Left colon (tissue), 2 donors: ENCODE results near the gene MARCHF10. TPM values are rescaled to one million over a fixed set of nuclear protein-coding genes. Genes with fewer than 3 reads are reported as not detected.

Experiments
- ATAC-seq: fragments of 200-7000 bp; cut with Tn5 transposase; one replicate; pipeline ENCODE4 v1.9.1; 2020; ENCODE audit warnings: mild to moderate bottlenecking, moderate library complexity
- DNase-seq, 2 donors: peaks; one replicate each; pipeline ENCODE4 v3.0.0-alpha.2; 2020
- intact Hi-C, 2 donors: fragments of 100-400 bp; cut with DNase I in 1 of 2; cut with micrococcal nuclease in 1 of 2; formaldehyde crosslinking; loops; one replicate each; pipeline versions ENCODE4 v1.11.2 to v1.14.0; 2022; cut with DNase I, micrococcal nuclease
- total RNA-seq, 2 donors: library from RNA; stranded (reverse); fragmentation: NEBNext Ultra II Directional; extraction: Animal tissue kit (Norgen Biotek cat#: 25700); gene quantifications; one replicate each; pipeline ENCODE4 v1.2.1, GENCODE V29; 2021
- donor health status: DM: no; HTN: no; CAD: no.
- donor health status: DM: yes; HTN: yes; CAD: no.

MARCHF10 gene
- total RNA-seq, 2 donors from 2014 or later = not detected

DNA sequence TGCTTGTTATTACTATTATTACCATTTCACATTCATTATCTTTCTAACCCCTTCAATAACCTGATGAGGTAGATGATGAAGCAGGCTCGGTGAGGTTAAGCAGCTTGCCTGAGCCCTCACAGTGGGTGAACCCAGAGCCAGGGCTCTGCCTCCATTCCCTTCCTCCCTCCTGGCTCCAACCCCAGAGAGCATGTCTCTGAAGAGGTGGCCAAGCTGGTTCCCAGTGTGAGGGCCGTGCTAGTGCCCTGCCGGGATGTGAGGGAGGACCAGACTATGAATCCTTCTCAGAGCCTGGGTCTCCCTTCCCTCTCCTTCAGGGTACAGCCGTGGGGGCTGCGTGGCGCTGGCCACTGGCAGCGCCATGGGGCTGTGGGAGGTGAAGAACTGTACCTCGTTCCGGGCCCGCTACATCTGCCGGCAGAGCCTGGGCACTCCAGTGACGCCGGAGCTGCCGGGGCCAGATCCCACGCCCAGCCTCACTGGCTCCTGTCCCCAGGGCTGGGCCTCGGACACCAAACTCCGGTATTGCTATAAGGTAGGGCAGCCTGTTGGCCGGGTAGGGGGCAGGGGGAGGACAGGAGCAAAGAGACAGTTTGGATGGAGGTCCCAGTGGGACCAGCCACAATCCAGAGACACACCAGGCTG is 131.0 kb downstream of the MARCHF10 start:
- ATAC-seq (no peak), DNase-seq (no peak)
- intact Hi-C loops = no loop called here

DNA sequence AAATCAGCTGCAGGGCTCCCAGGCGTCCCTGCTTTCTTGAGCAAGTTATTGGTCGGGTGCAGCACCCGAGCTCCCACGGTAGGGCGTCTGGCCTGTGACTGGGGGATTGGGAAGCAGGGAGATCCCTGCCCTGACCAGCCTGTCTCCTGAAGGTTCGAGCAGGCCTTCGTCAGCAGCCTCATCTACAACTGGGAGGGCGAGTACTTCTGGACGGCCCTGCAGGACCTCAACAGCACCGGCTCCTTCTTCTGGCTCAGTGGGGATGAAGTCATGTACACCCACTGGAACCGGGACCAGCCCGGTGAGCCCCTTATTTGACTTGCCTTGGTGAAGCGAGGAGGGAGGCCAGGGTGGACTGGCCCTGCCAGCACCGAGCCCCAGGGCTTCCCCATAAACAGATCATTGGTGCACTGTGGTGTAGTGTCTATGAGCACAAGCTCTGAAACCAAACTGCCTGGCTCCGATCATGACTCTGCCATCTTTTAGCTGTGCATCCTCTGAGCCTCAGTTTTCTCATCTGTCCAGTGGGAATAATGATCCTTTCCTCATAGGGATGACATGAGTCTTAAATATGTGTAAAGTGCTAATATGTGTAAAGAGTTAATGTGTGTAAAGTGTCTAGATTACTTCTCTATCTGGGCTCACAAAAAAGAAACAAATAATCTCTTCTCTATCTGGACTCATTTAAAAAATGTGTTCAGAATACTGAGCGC is 131.7 kb downstream of the MARCHF10 start:
- DNase-seq (no peak), ATAC-seq (no peak)
- intact Hi-C loops = no loop called here

GRCh38 chr17:62675701-62676100 is 132.4 kb downstream of the MARCHF10 start:
- no peak for ATAC-seq
- no peak for DNase-seq
- intact Hi-C loops = no loop called here

DNA sequence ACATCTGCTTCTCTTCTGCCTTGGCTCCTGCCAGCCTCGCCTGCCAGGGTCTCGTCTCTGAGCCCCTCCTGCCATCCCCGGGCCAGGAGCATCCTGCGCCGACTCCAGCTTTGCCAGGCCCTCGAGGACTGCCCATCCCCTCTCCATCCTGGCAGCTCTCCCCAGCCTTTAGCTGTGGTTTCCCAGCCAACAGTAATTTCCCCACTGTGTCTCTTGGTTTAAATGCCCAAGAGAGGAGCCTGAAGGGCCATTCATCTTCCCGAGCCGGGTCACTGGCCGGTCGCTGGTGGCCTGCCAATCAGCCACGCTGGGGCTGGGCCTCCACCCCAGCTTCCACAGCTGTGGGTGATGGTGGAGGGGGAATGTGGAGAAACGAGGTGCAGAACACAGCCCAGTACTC is 132.9 kb downstream of the MARCHF10 start:
- ATAC-seq = no peak
- intact Hi-C loops = no loop called here

DNA sequence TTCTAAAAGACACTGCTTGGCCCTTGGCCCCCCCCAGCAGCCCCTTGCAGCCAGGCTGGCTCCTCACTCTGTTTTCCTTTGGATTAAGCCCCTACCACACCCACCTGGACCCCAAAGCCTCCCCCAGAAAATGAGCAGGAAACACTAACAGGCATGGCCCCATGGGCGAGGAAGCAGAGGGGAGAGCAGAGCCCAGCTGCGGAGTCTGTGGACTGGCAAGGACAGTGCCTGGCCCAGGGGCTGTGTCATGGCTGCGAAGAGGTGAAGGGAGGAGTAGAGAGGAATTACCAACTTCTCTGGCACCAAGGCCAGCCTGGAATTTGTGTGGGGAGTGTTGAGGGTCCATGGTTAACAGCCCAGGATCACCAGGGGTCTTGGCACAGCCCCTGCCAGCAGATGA is 133.3 kb downstream of the MARCHF10 start:
- DNase-seq (no peak), ATAC-seq (no peak)
- intact Hi-C loops = no loop called here

More for the DNA sequence above, 132.9 kb downstream of the MARCHF10 start:
- no peak for DNase-seq

DNA sequence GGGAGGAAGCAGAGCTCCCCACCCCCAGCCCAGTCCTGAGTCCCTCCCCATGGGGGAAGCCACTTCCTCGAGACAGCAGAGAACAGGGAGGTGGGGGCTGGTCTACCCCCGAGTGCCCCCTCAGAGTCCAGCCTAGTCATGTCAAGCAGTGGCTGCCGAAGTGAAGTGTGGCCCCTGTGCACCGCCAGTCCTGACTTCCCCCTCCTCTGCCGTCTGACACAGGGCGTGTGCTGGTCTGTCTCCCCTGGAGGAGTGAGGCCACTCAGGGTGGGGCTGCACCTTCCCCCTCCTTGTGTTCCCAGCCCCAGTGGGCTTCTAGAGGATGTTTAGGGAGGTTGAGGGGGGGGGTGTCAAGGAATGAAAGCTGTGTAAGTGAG is 133.8 kb downstream of the MARCHF10 start:
- DNase-seq = no peak
- no peak for ATAC-seq
- intact Hi-C loops = no loop called here

- no peak for ATAC-seq
- intact Hi-C loops = no loop called here
Measured at GRCh38 chr17:62673614-62674362, 134.3 kb downstream of the MARCHF10 start.

GRCh38 chr17:62672957-62673356 is 135.2 kb downstream of the MARCHF10 start:
- DNase-seq (no peak), ATAC-seq (no peak)
- intact Hi-C loops = no loop called here

More at GRCh38 chr17:62673614-62674362, 134.3 kb downstream of the MARCHF10 start:
- DNase-seq = no peak

DNA sequence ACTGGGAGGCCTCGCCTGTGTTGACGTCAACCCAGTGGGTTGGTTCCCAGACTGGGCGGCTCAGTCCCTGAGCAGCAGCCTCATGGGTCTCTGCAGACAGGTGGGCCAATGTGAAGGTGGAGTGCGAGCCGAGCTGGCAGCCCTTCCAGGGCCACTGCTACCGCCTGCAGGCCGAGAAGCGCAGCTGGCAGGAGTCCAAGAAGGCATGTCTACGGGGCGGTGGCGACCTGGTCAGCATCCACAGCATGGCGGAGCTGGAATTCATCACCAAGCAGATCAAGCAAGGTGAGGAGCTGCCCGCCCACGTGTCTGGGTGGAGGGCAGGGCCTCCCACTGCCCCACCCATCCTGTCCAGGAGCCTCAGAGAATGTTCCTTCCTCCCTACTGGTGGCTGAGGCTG is 136.6 kb downstream of the MARCHF10 start:
- intact Hi-C loops = no loop called here
- ATAC-seq (peak; percentile 87), DNase-seq (peak; percentile 45 to 78)

DNA sequence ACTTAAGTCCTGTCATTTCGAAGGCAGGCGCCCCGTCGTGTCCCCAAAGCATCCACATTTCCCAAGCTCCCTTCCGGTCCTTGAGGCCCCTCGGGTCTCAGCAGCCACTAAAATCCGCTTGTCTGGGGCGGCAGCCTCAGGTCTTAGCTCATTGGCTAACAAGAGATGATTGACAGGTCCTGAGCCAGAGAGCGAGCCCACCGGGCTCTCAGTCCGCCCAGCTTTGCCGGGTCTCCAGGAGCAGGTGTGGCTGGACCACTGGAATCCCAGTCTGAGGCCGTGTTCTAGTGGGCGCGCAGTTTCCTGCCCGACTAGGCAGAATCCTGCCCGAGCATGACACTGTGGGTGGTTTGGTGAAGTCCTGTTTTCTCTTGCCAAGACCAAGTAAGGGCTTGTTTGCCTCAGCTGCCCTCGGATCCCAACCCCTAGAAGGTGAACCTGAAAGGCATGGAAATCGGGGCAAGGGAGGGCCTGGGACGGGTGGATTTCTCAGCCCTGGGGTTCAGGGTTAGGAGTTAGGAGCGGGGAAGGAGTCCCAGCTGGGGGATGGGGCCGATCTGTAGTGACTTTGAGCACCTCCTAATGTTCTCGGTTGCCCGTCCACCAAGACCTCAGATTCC is 137.8 kb downstream of the MARCHF10 start:
- intact Hi-C loops = no loop called here
- ATAC-seq (no peak), DNase-seq (no peak)

DNA sequence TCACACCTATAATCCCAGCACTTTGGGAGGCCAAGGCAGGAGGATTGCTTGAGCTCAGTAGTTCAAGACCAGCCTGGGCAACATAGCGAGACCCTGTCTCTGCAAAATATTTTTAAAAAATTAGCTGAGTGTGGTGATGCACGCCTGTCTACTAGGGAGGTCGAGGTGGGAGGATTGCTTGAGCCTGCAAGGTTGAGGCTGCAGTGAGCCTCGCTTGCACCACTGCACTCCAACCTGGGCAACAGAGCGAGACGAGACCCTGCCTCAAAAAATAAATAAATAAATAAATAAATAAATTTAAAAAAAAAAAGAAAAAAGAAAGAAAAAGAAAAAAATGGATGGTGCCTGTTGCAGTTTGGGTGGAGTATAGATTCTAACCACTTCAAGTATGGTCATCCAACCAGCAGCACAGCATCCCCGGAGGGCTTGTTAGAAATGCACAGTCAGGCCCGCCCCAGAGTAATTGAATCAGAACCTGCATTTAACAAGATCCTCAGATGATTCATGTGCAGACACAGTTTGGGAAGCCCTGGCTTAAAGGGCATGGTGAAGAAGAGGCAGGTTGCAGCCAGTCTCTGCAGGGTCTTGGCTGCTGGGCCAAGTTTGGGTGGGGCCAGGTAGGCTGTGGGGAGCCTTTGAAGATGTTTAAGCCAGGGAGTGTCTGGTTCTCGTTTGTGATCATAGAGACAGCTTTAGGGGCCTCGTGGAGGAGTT is 139.9 kb downstream of the MARCHF10 start:
- ATAC-seq (no peak), DNase-seq (no peak)
- intact Hi-C loops = no loop called here

DNA sequence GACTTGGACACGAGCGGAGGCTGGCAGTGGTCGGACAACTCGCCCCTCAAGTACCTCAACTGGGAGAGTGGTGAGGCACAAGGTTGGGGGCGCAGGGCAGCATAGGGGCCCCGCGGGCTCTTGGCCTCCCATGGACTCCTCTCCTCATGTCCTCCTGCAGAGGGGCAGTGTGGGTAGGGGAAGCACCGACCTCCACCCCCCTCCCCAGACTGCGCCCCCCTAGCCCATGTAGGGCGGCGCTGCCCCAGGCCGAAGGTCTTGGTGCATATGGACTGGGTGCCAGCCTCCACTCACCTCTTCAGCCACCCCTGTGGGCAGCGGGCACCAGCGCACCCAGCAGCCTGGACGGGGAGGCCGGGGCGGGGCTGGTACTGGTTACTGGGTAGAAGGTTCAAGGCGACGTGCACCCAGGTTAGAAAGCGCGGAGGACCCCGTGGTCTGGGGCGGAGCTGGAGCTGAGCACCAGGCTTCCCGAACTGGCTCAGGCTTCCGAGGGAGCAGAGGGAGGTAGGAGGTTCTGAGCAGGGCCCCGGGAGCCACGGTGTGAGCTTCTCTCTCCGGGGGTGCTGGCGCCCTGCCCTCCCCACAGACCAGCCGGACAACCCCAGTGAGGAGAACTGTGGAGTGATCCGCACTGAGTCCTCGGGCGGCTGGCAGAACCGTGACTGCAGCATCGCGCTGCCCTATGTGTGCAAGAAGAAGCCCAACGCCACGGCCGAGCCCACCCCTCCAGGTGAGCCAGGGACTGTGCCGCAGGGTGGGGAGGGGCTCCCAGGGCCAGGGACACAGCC is 141.1 kb downstream of the MARCHF10 start:
- intact Hi-C loops = no loop called here
- ATAC-seq (no peak), DNase-seq (no peak)

- DNase-seq = no peak
- intact Hi-C loops = no loop called here
Measured at GRCh38 chr17:62666061-62666800, 141.9 kb downstream of the MARCHF10 start.

DNA sequence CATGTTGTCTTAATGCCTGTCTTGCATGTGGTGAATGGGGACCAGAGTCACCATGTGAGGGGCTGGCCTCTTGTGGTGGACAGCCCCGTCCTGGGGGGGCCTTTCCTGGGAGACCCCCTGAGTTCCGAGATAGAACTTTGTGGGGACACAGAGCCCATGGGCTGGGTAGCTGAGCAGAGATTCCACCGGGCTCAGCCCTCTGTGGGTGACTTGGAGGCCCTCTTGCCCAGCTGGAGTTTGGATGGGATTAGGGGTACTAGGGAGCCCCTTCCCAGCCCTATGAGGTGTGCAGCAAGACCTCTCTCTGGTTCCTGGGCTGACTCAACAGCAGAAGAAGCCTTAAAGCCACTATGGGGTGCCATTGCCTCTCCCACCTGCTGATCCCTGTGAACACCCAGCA is 142.5 kb downstream of the MARCHF10 start:
- no peak for DNase-seq
- intact Hi-C loops = no loop called here
- ATAC-seq = no peak

More at GRCh38 chr17:62666061-62666800, 141.9 kb downstream of the MARCHF10 start:
- ATAC-seq = no peak

DNA sequence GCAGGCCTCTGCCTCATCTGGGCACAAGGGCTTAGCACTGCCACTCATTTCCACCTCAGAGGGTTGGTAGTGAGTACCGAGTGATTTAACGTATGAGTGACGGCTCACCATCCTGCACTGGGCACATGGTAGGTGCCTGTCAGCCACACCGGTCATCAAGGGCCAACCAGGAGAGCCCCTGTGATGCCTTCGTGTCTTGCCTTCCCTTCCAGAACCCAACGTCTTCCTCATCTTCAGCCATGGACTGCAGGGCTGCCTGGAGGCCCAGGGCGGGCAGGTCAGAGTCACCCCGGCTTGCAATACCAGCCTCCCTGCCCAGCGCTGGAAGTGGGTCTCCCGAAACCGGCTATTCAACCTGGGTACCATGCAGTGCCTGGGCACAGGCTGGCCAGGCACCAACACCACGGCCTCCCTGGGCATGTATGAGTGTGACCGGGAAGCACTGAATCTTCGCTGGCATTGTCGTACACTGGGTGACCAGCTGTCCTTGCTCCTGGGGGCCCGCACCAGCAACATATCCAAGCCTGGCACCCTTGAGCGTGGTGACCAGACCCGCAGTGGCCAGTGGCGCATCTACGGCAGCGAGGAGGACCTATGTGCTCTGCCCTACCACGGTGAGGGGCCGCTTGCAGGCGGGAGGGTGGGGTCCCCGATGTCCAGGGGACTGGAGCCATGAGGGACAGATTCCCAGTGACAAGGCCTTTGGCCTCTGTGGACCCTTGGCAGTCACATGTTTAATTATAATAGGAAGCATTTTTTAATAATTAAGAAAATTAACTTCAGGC is 143.6 kb downstream of the MARCHF10 start:
- ATAC-seq (no peak), DNase-seq (no peak)
- intact Hi-C loops = no loop called here

GRCh38 chr17:62663304-62663703 is 144.8 kb downstream of the MARCHF10 start:
- ATAC-seq (no peak), DNase-seq (no peak)
- intact Hi-C loops = no loop called here

DNA sequence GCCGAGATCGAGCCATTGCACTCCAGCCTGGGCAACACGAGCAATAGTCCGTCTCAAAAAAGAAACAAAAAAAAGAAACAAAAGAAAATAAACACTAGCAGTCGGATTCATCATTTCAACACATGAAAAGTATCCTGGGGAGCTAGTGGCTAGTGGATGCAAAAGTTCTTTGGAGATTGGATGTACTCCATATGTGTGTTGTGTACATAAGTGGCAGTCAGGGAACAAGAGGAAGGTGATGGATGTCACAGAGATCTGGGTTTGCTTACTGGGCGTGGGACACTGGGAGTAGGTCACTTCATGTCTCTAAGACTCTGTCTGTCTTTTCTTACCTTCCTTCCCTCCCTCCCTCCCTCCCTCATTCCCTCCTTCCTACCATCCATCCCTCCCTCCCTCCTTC is 145.3 kb downstream of the MARCHF10 start:
- DNase-seq (no peak), ATAC-seq (peak; percentile 83)
- intact Hi-C loops = no loop called here
